GM12891 (cell line): ENCODE measurements around the gene BID.

ENCODE experiments used
- POLR2A ChIP-seq: IDR thresholded peaks from 2 replicates; pipeline ENCODE4 v1.6.1; 2011; ENCODE audit warnings: low read depth, low read length, control low read depth
- POLR2AphosphoS5 ChIP-seq: IDR thresholded peaks from 2 replicates; pipeline ENCODE4 v1.6.1; 2011; ENCODE audit warnings: low read depth, low read length, control low read depth

- TF ChIP-seq POLR2AphosphoS5 (no peak), POLR2A (no peak)
These were observed 46.7 kb upstream of the BID start for GRCh38 chr22:17820879-17821439.
